SK-N-SH treated with all-trans-retinoic acid at 6 μM for 48 hours (cell line): ENCODE measurements around the gene CLCN3.

ENCODE experiments used
- ARNTL ChIP-seq: fragments of 450-650 bp; formaldehyde crosslinking; IDR thresholded peaks from 2 replicates; pipeline ENCODE4 v1.5.0; 2020; ENCODE audit warnings: low read depth, mild to moderate bottlenecking, moderate library complexity, borderline replicate concordance
- CSDC2 ChIP-seq: fragments of 250-450 bp; sonication (Bioruptor Pico); IDR thresholded peaks from 2 replicates; pipeline ENCODE4 v1.5.0; 2020; ENCODE audit warnings: mild to moderate bottlenecking, moderate library complexity
- CSRNP3 ChIP-seq: fragments of 250-450 bp; sonication (Bioruptor Pico); IDR thresholded peaks from 2 replicates; pipeline ENCODE4 v1.5.1; 2021; ENCODE audit warnings: mild to moderate bottlenecking, moderate library complexity
- GLIS3 ChIP-seq: fragments of 250-450 bp; sonication (Bioruptor Pico); IDR thresholded peaks from 2 replicates; pipeline ENCODE4 v1.5.0; 2020; ENCODE audit warnings: mild to moderate bottlenecking, moderate library complexity
- PATZ1 ChIP-seq: fragments of 250-450 bp; sonication (Bioruptor Pico); IDR thresholded peaks from 2 replicates; pipeline ENCODE4 v1.8.0; 2020; ENCODE audit warnings: mild to moderate bottlenecking, moderate library complexity, borderline replicate concordance
- PPARA ChIP-seq: fragments of 250-450 bp; sonication (Bioruptor Pico); IDR thresholded peaks from 2 replicates; pipeline ENCODE4 v1.5.0; 2020; ENCODE audit warnings: mild to moderate bottlenecking, borderline replicate concordance
- RARB ChIP-seq: fragments of 250-450 bp; sonication (Bioruptor Pico); IDR thresholded peaks from 2 replicates; pipeline ENCODE4 v1.8.0; 2021; ENCODE audit warnings: mild to moderate bottlenecking, moderate library complexity
- ZFP30 ChIP-seq: fragments of 450-650 bp; formaldehyde crosslinking; IDR thresholded peaks from 2 replicates; pipeline ENCODE4 v1.5.0; 2022; ENCODE audit warnings: mild to moderate bottlenecking, moderate library complexity
- ZNF565 ChIP-seq: fragments of 450-650 bp; formaldehyde crosslinking; conservative IDR thresholded peaks from 2 replicates; pipeline ENCODE4 v1.5.0; 2020; ENCODE audit warnings: low read depth, mild to moderate bottlenecking, moderate library complexity
- ZNF70 ChIP-seq: fragments of 450-650 bp; formaldehyde crosslinking; IDR thresholded peaks from 2 replicates; pipeline ENCODE4 v1.5.0; 2020; ENCODE audit warnings: mild to moderate bottlenecking, moderate library complexity
- ZNF8 ChIP-seq: fragments of 450-650 bp; formaldehyde crosslinking; IDR thresholded peaks from 2 replicates; pipeline ENCODE4 v1.5.0; 2020; ENCODE audit warnings: mild to moderate bottlenecking, moderate library complexity
- TF ChIP-seq, protein P1 (sequence below): fragments of 250-450 bp; sonication (Bioruptor Pico); IDR thresholded peaks from 2 replicates; pipeline ENCODE4 v1.8.0; 2021; ENCODE audit warnings: low read depth, mild to moderate bottlenecking, moderate library complexity, borderline replicate concordance
- TF ChIP-seq, protein P2 (sequence below): fragments of 250-450 bp; sonication (Bioruptor Pico); IDR thresholded peaks from 2 replicates; pipeline ENCODE4 v1.5.1; 2020; ENCODE audit warnings: low read depth, mild to moderate bottlenecking, moderate library complexity

GRCh38 chr4:169618286-169618685, 2.1 kb upstream of the CLCN3 start:
- TF ChIP-seq ZNF70 (CRISPR knock-in tag) (no peak), PPARA (no peak), RARB (CRISPR knock-in tag) (no peak), PATZ1 (no peak), ZNF8 (CRISPR knock-in tag) (no peak), ZFP30 (CRISPR knock-in tag) (no peak), GLIS3 (CRISPR knock-in tag) (no peak), CSDC2 (no peak), ARNTL (no peak), ZNF565 (CRISPR knock-in tag) (no peak), CSRNP3 (no peak)
- TF ChIP-seq, protein P1, sequence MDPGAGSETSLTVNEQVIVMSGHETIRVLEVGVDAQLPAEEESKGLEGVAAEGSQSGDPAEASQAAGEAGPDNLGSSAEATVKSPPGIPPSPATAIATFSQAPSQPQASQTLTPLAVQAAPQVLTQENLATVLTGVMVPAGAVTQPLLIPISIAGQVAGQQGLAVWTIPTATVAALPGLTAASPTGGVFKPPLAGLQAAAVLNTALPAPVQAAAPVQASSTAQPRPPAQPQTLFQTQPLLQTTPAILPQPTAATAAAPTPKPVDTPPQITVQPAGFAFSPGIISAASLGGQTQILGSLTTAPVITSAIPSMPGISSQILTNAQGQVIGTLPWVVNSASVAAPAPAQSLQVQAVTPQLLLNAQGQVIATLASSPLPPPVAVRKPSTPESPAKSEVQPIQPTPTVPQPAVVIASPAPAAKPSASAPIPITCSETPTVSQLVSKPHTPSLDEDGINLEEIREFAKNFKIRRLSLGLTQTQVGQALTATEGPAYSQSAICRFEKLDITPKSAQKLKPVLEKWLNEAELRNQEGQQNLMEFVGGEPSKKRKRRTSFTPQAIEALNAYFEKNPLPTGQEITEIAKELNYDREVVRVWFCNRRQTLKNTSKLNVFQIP (CRISPR knock-in tag): no peak
- TF ChIP-seq, protein P2, sequence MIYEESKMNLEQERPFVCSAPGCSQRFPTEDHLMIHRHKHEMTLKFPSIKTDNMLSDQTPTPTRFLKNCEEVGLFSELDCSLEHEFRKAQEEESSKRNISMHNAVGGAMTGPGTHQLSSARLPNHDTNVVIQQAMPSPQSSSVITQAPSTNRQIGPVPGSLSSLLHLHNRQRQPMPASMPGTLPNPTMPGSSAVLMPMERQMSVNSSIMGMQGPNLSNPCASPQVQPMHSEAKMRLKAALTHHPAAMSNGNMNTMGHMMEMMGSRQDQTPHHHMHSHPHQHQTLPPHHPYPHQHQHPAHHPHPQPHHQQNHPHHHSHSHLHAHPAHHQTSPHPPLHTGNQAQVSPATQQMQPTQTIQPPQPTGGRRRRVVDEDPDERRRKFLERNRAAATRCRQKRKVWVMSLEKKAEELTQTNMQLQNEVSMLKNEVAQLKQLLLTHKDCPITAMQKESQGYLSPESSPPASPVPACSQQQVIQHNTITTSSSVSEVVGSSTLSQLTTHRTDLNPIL (CRISPR knock-in tag): no peak
